Brain microvascular endothelial cell (primary cell): ENCODE data around the gene NCS1.

Experiments used
- DNase-seq: peaks from one replicate; pipeline ENCODE4 v3.0.0-alpha.2; 2020
- H3K27ac ChIP-seq: fragments of 250-450 bp; sonication (Bioruptor Pico); 2 replicates; pipeline ENCODE4 v1.5.1; 2020; ENCODE audit warnings: mild to moderate bottlenecking, moderate library complexity
- H3K27me3 ChIP-seq: fragments of 250-450 bp; sonication (Bioruptor Pico); replicated peaks from 2 replicates; pipeline ENCODE4 v1.5.1; 2020; ENCODE audit warnings: mild to moderate bottlenecking
- H3K36me3 ChIP-seq: fragments of 250-450 bp; sonication (Bioruptor Pico); replicated peaks from 2 replicates; pipeline ENCODE4 v1.5.1; 2020; ENCODE audit warnings: mild to moderate bottlenecking
- H3K4me3 ChIP-seq: 2 replicates; pipeline ENCODE4 v1.5.1; 2011; ENCODE audit warnings: low read depth, mild to moderate bottlenecking, control low read depth, low read length, moderate library complexity
- CTCF ChIP-seq: IDR thresholded peaks from 2 replicates; pipeline ENCODE4 v1.5.1; 2011; ENCODE audit warnings: low read depth, mild to moderate bottlenecking, moderate library complexity, low read length, control low read depth, inconsistent platforms; ENCODE audit errors: missing control alignments
- in situ Hi-C: cut with HindIII; loops from 2 replicates; pipeline ENCODE4 v1.10.0; 2017; ENCODE audit warnings: low sequenced_read_pairs, low pct_ligation_motif_present

Gene NCS1

GRCh38 chr9:130262771-130263170 is 90.6 kb downstream of the NCS1 start:
- TF ChIP-seq CTCF, result no peak
- H3K27me3 ChIP-seq, result peaks cover 50% of the 10 kb centered on the region
- H3K36me3 ChIP-seq, result no peaks in the 10 kb centered on the region
- no peak for DNase-seq
- H3K27ac ChIP-seq, result no peak overlapping the region
- H3K4me3 ChIP-seq, result no peak overlapping the region
- in situ Hi-C loops, result no loop called here

GRCh38 chr9:130263601-130264413 is 91.6 kb downstream of the NCS1 start:
- TF ChIP-seq CTCF, result no peak
- Histone ChIP-seq H3K27ac (no peak overlapping the region), H3K36me3 (no peaks in the 10 kb centered on the region), H3K4me3 (no peak overlapping the region), H3K27me3 (peaks cover 56% of the 10 kb centered on the region)
- in situ Hi-C loops, result no loop called here
- no peak for DNase-seq

GRCh38 chr9:130264414-130265350 is 92.5 kb downstream of the NCS1 start:
- Histone ChIP-seq H3K27me3 (peaks cover 56% of the 10 kb centered on the region), H3K27ac (no peak overlapping the region), H3K36me3 (no peaks in the 10 kb centered on the region), H3K4me3 (no peak overlapping the region)
- DNase-seq, result no peak
- TF ChIP-seq CTCF, result no peak
- in situ Hi-C loops, result no loop called here

GRCh38 chr9:130265431-130266235 is 93.4 kb downstream of the NCS1 start, which contains the start of gene HMCN2:
Gene HMCN2 (plus strand): TSS chr9:130265760. CDS start chr9:130265879, 119 bp downstream.
- Histone ChIP-seq H3K36me3 (no peaks in the 10 kb centered on the region), H3K27ac (no peak within 1 kb of the TSS), H3K27me3 (peaks cover 54% of the 10 kb centered on the region), H3K4me3 (no peak within 1 kb of the TSS)
- in situ Hi-C loops, result no loop called here
- no peak for DNase-seq
- TF ChIP-seq CTCF, result no peak

GRCh38 chr9:130266236-130267098 is 94.3 kb downstream of the NCS1 start:
- in situ Hi-C loops, result no loop called here
- Histone ChIP-seq H3K27ac (no peak overlapping the region), H3K4me3 (no peak overlapping the region), H3K36me3 (no peaks in the 10 kb centered on the region), H3K27me3 (peaks cover 55% of the 10 kb centered on the region)
- DNase-seq, result no peak
- no peak for TF ChIP-seq CTCF
